ENCODE results near the gene ANKRD7.

ANKRD7 gene, protein sequence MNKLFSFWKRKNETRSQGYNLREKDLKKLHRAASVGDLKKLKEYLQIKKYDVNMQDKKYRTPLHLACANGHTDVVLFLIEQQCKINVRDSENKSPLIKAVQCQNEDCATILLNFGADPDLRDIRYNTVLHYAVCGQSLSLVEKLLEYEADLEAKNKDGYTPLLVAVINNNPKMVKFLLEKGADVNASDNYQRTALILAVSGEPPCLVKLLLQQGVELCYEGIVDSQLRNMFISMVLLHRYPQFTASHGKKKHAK

DNA sequence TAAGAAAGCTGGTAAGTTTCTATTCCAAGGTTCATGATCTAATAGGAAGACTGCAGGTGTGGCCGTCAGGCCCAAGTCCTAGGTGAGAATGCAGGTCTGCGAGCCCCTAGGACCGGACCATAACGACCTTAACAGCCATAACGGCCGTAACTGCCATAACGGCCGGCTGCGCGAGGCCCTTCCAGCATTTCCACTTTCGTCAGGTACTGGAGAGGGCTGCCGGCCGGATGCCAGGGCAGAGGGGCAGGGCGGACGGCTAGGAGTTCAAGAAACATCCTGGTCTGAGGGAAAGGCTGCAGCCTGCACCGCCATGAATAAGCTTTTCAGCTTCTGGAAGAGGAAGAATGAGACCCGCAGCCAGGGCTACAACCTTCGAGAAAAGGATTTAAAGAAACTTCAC, at the start of gene ANKRD7:
Gene ANKRD7, plus strand, starts transcription at position 184 of the 400 bp plus-strand sequence. Its CDS starts 127 bp downstream, at position 311.
- H3K27ac ChIP-seq, result no peak within 1 kb of the TSS
- TF ChIP-seq, protein P1, sequence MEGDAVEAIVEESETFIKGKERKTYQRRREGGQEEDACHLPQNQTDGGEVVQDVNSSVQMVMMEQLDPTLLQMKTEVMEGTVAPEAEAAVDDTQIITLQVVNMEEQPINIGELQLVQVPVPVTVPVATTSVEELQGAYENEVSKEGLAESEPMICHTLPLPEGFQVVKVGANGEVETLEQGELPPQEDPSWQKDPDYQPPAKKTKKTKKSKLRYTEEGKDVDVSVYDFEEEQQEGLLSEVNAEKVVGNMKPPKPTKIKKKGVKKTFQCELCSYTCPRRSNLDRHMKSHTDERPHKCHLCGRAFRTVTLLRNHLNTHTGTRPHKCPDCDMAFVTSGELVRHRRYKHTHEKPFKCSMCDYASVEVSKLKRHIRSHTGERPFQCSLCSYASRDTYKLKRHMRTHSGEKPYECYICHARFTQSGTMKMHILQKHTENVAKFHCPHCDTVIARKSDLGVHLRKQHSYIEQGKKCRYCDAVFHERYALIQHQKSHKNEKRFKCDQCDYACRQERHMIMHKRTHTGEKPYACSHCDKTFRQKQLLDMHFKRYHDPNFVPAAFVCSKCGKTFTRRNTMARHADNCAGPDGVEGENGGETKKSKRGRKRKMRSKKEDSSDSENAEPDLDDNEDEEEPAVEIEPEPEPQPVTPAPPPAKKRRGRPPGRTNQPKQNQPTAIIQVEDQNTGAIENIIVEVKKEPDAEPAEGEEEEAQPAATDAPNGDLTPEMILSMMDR (conservative IDR thresholded peaks at IDR 0.05), result no peak
- no peak for TF ChIP-seq ZFX (IDR thresholded peaks at IDR 0.05)

- H3K27ac ChIP-seq, result no peak overlapping the region
- TF ChIP-seq, protein P1 (conservative IDR thresholded peaks at IDR 0.05), result no peak
- no peak for TF ChIP-seq ZFX (IDR thresholded peaks at IDR 0.05)
These were observed 48.8 kb upstream of the ANKRD7 start for GRCh38 chr7:118175740-118176139.

- no peak overlapping the region for H3K27ac ChIP-seq
- TF ChIP-seq, protein P1 (conservative IDR thresholded peaks at IDR 0.05), result no peak
- TF ChIP-seq ZFX (IDR thresholded peaks at IDR 0.05), result no peak
These were observed 45.3 kb upstream of the ANKRD7 start for GRCh38 chr7:118179191-118179590.

GRCh38 chr7:118182593-118183427, 41.7 kb upstream of the ANKRD7 start:
- H3K27ac ChIP-seq, result peak overlapping the region; percentile 89; the same call in 1 of the 2 replicates
- TF ChIP-seq ZFX (IDR thresholded peaks at IDR 0.05), result no peak
- TF ChIP-seq, protein P1 (conservative IDR thresholded peaks at IDR 0.05), result no peak

DNA sequence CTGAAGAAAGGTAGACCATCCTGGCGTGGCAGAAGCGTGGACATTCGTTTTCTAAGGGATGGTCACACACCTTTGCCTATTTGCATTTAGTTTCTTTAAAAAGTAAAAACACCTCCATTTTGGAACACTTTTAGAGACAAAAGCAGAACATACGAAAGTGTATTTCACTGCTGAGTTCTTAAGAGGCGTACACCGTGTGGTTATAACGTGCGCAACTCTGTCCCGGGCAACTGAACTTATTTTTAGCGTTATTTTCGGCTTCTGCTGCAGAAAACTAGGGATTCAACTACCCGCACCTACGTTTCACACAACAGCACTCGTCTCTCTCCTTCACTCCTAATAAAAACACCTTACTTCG, 41.1 kb upstream of the ANKRD7 start:
- TF ChIP-seq, protein P1 (conservative IDR thresholded peaks at IDR 0.05), result no peak
- TF ChIP-seq ZFX (IDR thresholded peaks at IDR 0.05), result no peak
- H3K27ac ChIP-seq, result peak overlapping the region; percentile 89

DNA sequence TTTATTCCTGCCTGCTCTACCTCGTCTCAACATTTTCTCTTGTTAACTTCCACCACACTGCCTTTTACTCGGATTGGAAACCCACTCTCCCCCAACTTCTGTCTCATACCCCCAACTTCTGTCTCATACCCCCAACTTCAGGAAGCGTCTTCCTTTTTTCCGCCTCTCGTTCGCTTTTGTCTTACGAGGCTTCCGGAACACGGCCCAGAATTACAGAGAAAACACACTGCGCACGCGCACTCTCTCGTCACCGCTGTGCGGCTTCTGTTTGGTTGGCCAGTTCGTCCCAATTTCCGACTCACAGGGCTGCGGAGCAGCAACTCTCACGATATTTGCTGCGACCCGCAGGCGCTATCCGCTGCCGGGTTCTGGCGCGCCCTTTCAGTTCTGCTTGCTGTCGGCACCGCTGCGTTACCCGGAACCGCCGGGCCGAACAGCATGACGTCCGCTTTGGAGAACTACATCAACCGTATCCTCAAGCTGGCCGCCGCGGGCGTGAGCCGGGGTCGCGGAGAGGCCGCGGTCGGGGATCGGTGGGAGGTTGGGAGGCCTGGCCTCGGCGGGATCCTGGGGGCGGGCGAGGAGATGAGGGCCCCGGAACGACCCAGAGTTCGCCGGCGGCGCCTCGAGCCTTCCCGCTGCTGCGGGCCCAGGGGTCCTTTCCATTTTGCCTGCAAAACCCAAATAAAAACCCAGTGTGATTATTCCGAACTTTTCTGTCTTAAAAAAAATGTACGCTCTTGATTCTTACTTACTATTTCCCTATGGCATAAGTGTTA, 40.5 kb upstream of the ANKRD7 start, which contains the start of gene LSM8:
Gene LSM8, plus strand, starts transcription at position 379 of the 779 bp plus-strand sequence. Its CDS starts 60 bp downstream, at position 439.
- peak within 1 kb of the TSS; percentile 89 for H3K27ac ChIP-seq
- peak; percentile 95 for TF ChIP-seq ZFX (IDR thresholded peaks at IDR 0.05)
- TF ChIP-seq, protein P1 (conservative IDR thresholded peaks at IDR 0.05), result no peak
